ENCODE results near the gene SYT6.

GRCh38 chr1:114145504-114146151 lies 8.0 kb downstream of the SYT6 start:
- TF ChIP-seq, protein P1, sequence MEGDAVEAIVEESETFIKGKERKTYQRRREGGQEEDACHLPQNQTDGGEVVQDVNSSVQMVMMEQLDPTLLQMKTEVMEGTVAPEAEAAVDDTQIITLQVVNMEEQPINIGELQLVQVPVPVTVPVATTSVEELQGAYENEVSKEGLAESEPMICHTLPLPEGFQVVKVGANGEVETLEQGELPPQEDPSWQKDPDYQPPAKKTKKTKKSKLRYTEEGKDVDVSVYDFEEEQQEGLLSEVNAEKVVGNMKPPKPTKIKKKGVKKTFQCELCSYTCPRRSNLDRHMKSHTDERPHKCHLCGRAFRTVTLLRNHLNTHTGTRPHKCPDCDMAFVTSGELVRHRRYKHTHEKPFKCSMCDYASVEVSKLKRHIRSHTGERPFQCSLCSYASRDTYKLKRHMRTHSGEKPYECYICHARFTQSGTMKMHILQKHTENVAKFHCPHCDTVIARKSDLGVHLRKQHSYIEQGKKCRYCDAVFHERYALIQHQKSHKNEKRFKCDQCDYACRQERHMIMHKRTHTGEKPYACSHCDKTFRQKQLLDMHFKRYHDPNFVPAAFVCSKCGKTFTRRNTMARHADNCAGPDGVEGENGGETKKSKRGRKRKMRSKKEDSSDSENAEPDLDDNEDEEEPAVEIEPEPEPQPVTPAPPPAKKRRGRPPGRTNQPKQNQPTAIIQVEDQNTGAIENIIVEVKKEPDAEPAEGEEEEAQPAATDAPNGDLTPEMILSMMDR (IDR thresholded peaks at IDR 0.05) = no peak
- TF ChIP-seq POLR2A (IDR thresholded peaks at IDR 0.05) = no peak

Measured in uterus (tissue), 2 donors.